Left ventricle myocardium inferior (tissue), 1 donor: Measurements from ENCODE around the gene PRR16. TPM values are rescaled to one million over a fixed set of nuclear protein-coding genes. Genes with fewer than 3 reads are reported as not detected.
A peak's percentile ranks its signal among the peaks of the same experiment; 100 is the strongest.

Experiments used
- DNase-seq: peaks from one replicate; pipeline ENCODE4 v3.0.0-alpha.2; 2020
- H3K27ac ChIP-seq: fragments of 200-600 bp; replicated peaks from 2 replicates; pipeline ENCODE4 v1.8.0; 2021
- H3K27me3 ChIP-seq: fragments of 200-600 bp; 2 replicates; pipeline ENCODE4 v1.8.0; 2021; ENCODE audit warnings: low read depth
- H3K36me3 ChIP-seq: fragments of 200-600 bp; 2 replicates; pipeline ENCODE4 v1.8.0; 2021
- H3K4me1 ChIP-seq: fragments of 200-600 bp; 2 replicates; pipeline ENCODE4 v1.8.0; 2021
- H3K4me3 ChIP-seq: fragments of 200-600 bp; 2 replicates; pipeline ENCODE4 v1.8.0; 2021; ENCODE audit warnings: mild to moderate bottlenecking, moderate library complexity
- H3K9me3 ChIP-seq: fragments of 200-600 bp; replicated peaks from 2 replicates; pipeline ENCODE4 v1.8.0; 2021
- intact Hi-C: fragments of 100-400 bp; cut with micrococcal nuclease; formaldehyde crosslinking; loops from one replicate; pipeline ENCODE4 v1.11.0; 2022
- total RNA-seq: library from RNA; stranded (reverse); fragmentation: NEBNext Ultra II Directional; extraction: Animal tissue kit (Norgen Biotek cat#: 25700); gene quantifications from one replicate; pipeline ENCODE4 v1.2.1, GENCODE V29; 2021
- TF ChIP-seq, protein P1 (sequence below): fragments of 200-600 bp; IDR thresholded peaks from 2 replicates; pipeline ENCODE4 v1.8.0; 2021; ENCODE audit warnings: antibody characterized with exemption, mild to moderate bottlenecking, borderline replicate concordance
- donor health status: DM: no; HTN: yes; CAD: no; lungs with severe emphysema.

PRR16 gene
- total RNA-seq, 1 donor from 2014 or later, result 15.3 TPM

DNA sequence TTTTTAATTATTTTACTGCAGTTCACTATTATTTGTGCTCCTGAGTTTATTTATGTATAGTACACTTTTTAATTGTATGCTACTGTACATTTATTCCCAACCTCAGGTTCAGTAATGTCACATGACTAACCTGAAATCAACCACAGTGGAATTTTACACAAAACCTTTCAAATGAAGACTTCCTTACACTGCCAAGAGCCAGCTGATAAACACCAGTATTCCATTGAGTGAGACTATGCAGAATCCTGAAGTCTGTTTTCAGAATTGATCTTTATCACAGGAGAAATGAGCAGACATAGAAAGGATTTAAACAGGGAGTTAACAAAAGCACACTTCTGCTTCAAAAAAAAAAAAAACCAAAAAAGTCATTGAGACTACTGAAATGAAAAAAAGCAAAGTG is 219.5 kb downstream of the PRR16 start:
- Histone ChIP-seq H3K36me3 (peaks cover 5% of the 10 kb centered on the region), H3K27ac (no peak overlapping the region), H3K4me3 (no peak overlapping the region), H3K9me3 (no peaks in the 10 kb centered on the region), H3K4me1 (no peaks in the 10 kb centered on the region), H3K27me3 (no peaks in the 10 kb centered on the region)
- TF ChIP-seq, protein P1, sequence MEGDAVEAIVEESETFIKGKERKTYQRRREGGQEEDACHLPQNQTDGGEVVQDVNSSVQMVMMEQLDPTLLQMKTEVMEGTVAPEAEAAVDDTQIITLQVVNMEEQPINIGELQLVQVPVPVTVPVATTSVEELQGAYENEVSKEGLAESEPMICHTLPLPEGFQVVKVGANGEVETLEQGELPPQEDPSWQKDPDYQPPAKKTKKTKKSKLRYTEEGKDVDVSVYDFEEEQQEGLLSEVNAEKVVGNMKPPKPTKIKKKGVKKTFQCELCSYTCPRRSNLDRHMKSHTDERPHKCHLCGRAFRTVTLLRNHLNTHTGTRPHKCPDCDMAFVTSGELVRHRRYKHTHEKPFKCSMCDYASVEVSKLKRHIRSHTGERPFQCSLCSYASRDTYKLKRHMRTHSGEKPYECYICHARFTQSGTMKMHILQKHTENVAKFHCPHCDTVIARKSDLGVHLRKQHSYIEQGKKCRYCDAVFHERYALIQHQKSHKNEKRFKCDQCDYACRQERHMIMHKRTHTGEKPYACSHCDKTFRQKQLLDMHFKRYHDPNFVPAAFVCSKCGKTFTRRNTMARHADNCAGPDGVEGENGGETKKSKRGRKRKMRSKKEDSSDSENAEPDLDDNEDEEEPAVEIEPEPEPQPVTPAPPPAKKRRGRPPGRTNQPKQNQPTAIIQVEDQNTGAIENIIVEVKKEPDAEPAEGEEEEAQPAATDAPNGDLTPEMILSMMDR, result no peak
- intact Hi-C loops, result no loop called here
- DNase-seq, result no peak

DNA sequence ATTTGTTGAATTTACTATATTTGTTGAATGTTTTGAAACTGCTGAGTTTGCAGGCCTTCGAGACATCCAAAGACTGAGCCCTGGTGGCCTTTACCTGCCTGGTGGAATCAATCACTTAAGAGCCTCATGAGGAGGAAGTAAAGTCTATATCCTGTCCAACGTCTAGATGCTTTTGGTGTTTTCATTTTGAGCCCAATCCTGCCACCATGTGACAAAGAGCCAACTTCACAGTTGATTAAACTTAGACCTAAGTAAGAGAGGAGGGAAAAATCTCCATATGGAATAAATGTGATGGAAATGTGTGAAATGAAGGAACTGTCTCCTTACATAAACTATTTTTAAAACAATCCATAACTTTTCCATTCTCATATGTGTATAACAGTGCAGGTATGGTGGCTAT is 220.1 kb downstream of the PRR16 start:
- Histone ChIP-seq H3K9me3 (no peaks in the 10 kb centered on the region), H3K27ac (no peak overlapping the region), H3K4me1 (no peaks in the 10 kb centered on the region), H3K27me3 (no peaks in the 10 kb centered on the region), H3K4me3 (no peak overlapping the region), H3K36me3 (peaks cover 5% of the 10 kb centered on the region)
- TF ChIP-seq, protein P1, result peak; percentile 8
- no peak for DNase-seq
- intact Hi-C loops, result no loop called here

DNA sequence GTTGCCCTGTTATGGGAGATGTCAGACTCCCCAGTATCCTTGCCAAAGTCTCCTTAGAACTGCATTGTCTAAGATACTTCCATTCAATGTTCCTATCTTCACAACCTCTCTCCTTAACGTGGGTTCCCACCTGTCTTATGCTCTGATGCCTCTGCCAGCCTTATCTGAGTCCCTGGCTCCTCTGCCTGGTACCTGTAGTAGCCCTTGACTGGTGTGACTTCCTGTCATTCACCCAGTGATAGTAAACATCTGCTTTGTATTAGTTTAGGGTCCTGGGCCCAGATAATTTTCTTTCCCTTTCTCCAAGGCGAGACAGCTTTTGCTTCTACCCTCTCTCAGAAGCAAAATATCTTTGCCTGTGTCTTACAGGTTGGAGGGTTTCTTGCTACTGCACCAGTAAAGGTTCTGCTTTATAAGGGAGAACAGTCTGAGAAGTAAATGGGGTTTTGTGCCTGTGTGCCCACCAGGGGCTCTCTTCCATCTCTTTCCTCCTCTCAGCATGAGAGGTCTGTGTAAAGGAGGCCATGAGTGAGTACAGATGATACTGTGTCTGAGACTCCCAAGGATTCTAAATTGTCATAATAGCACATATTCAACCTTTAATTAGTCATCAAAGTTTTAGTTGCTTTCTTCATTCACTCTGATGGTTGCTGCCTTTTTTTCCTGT is 220.8 kb downstream of the PRR16 start:
- no peak overlapping the region for H3K27ac ChIP-seq
- TF ChIP-seq, protein P1, result no peak
- H3K36me3 ChIP-seq, result peaks cover 5% of the 10 kb centered on the region
- no peaks in the 10 kb centered on the region for H3K27me3 ChIP-seq
- H3K4me1 ChIP-seq, result no peaks in the 10 kb centered on the region
- no peak for DNase-seq
- intact Hi-C loops, result no loop called here
- no peaks in the 10 kb centered on the region for H3K9me3 ChIP-seq
- H3K4me3 ChIP-seq, result no peak overlapping the region

DNA sequence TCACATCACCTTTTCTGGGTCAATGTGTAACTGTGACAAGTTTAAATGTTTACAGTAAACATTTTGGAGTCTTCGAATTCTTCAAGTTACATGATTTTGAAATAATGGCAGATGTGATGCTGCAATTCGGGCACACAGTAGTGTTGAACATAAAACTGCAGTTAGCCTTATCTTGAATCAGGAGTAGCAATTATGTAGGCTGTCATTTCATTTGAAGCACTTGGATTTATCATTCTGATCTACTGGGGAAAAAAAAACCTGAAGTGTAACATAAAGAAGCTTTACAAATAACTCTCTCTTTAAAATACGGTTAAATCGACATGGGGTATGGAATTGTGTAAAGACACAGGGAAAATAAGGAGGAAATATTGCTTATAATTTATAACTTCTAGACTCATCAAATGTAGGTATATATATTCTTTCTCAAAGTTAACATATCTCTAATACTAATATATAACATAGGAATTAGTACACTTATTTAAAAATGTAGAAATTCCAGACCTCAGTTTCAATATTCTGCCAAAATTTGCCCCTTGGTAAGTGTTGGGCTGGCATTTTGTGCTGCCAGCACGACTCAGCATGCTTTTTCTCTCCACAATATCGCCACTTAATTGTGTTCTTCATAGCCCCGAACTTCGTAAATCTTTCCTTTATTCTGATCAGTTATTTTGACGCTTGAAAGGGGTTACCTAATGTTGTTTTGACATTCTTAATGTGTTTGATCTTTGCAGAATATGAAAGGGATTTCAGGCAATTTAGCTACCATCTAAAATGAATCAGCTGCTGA is 226.7 kb downstream of the PRR16 start:
- Histone ChIP-seq H3K4me3 (no peak overlapping the region), H3K27ac (no peak overlapping the region), H3K4me1 (no peaks in the 10 kb centered on the region), H3K9me3 (no peaks in the 10 kb centered on the region), H3K27me3 (no peaks in the 10 kb centered on the region), H3K36me3 (peaks cover 5% of the 10 kb centered on the region)
- DNase-seq, result no peak
- TF ChIP-seq, protein P1, result no peak
- intact Hi-C loops, result no loop called here

DNA sequence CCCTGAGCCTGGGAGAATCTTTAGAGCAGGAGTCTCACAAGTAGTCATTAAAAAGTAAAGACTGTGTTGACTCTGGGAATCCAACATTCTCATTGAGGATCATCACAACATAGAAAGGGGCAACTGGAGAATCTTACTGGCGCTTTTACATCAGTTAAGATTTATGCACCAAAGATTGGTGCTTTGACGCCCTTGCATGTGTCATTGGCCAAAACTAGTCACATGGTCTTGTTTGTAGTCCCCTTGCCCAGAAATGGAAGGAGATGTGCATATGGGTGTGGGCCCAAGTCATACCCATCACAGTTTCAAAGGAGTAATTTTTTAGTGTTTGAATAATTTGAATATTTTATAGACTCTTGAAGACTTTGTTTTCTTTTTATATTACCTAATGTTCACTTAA is 228.2 kb downstream of the PRR16 start:
- no peak overlapping the region for H3K4me3 ChIP-seq
- no peak overlapping the region for H3K27ac ChIP-seq
- H3K36me3 ChIP-seq, result no peaks in the 10 kb centered on the region
- no peak for DNase-seq
- intact Hi-C loops, result no loop called here
- H3K9me3 ChIP-seq, result no peaks in the 10 kb centered on the region
- H3K27me3 ChIP-seq, result no peaks in the 10 kb centered on the region
- H3K4me1 ChIP-seq, result no peaks in the 10 kb centered on the region
- TF ChIP-seq, protein P1, result no peak
